Mucosa of rectum (tissue), 2 donors: ENCODE results near the gene MYLK.
A peak's percentile ranks its signal among the peaks of the same experiment; 100 is the strongest.
"Not testable (repeated sequence)": the region's sequence is repeated elsewhere in the genome, so short reads cannot be mapped to it uniquely, and the experiment has no call there.

Source experiments
- H3K27ac ChIP-seq, 2 donors: one replicate each; pipeline ENCODE4 v1.7.0; 2013; ENCODE audit warnings: inconsistent platforms in 2 of 2, low read depth in 2 of 2, low read length in 2 of 2
- H3K27me3 ChIP-seq, 2 donors: one replicate each; pipeline ENCODE4 v1.7.0; 2013; ENCODE audit warnings: low read length in 2 of 2; ENCODE audit not compliant: control insufficient read depth in 2 of 2, insufficient read depth in 2 of 2
- H3K36me3 ChIP-seq, 2 donors: one replicate each; pipeline ENCODE4 v1.7.0; 2013; ENCODE audit warnings: low read length in 2 of 2; ENCODE audit not compliant: control insufficient read depth in 2 of 2, insufficient read depth in 2 of 2
- H3K4me1 ChIP-seq, 2 donors: one replicate each; pipeline ENCODE4 v1.7.0; 2013; ENCODE audit warnings: low read length in 2 of 2, mild to moderate bottlenecking in 1 of 2; ENCODE audit not compliant: control insufficient read depth in 2 of 2, insufficient read depth in 2 of 2
- H3K4me3 ChIP-seq, 2 donors: one replicate each; pipeline ENCODE4 v1.7.0; 2013; ENCODE audit warnings: low read length in 2 of 2
- H3K9ac ChIP-seq, 2 donors: one replicate each; pipeline ENCODE4 v1.7.0; 2013; ENCODE audit warnings: low read length in 2 of 2, low read depth in 1 of 2, mild to moderate bottlenecking in 1 of 2
- H3K9me3 ChIP-seq, 2 donors: one replicate each; pipeline ENCODE4 v1.7.0; 2013; ENCODE audit warnings: low read length in 2 of 2; ENCODE audit not compliant: control insufficient read depth in 2 of 2
- donor health status: healthy.
- donor health status: Normal muscosa, but diverticular disease.

MYLK gene

DNA sequence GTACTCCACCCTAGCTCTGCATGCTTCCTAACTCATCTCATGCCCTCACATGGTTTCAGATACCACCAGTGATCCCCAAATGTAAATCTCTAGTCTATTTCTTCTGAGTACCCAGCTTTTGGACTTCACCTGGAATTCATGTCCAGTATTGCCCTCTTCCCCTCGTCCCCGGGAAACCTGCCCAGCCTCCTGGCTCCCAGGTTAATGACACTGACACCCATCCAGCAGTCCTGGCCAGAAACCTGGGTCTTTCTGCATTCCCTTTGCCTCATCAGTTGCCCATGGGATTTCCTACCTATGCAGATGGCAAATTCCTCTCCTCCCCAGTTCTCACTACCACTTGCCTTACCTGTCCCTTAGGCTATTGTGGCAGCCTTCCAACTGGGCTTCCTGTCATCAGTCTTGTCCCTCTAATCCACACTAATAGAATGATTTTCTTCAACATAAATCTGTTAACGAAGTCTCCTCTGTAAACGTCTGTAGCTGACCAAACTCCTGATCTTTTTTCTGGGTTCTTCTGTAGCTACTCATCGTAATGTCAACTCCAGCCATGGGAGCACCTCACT, 15.3 kb upstream of the MYLK start:
- no peaks in the 10 kb centered on the region for H3K36me3 ChIP-seq
- H3K4me1 ChIP-seq: no peaks in the 10 kb centered on the region
- H3K27ac ChIP-seq: no peak overlapping the region
- no peaks in the 10 kb centered on the region for H3K9me3 ChIP-seq
- no peak overlapping the region for H3K9ac ChIP-seq
- no peaks in the 10 kb centered on the region for H3K27me3 ChIP-seq
- no peak overlapping the region for H3K4me3 ChIP-seq

DNA sequence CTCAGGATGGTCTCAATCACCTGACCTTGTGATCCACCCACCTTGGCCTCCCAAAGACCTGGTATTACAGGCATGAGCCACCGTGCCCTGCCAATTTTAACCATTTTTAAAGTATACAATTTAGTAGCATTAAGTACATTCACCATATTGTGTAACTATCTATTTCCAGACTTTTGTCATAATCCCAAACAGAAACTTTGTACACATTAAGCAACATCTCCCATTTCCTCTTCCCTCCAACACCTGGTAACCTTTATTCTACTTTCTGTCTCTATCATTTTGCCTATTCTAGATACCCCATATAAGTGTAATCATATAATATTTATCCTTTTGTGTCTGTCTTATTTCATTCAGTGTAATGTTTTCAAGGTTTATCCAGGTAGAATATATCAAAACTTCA, 8.9 kb upstream of the MYLK start:
- Histone ChIP-seq H3K4me3 (no peak overlapping the region), H3K27ac (no peak overlapping the region), H3K36me3 (no peaks in the 10 kb centered on the region), H3K4me1 (no peaks in the 10 kb centered on the region), H3K9me3 (peaks cover 0 to 4% of the 10 kb centered on the region in 2 donors), H3K27me3 (no peaks in the 10 kb centered on the region), H3K9ac (no peak overlapping the region)

DNA sequence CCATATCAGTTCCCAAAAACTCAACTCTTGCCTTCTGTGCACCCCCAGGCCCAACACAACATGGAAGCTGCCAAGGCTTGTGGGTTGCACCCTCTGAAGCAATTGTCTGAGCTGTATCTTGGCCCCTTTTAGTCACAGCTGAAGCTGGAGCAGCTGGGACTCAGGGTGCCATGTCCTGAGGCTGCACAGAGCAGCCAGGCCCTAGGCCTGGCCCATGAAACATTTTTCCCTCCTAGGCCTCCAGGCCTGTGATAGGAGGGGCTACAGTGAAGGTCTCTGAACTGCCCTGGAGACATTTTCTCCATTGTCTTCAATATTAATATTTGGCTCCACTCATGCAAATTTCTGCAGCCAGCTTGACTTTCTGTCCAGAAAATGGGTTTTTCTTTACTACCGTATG, 8.1 kb upstream of the MYLK start:
- Histone ChIP-seq H3K27ac (no peak overlapping the region), H3K4me1 (no peaks in the 10 kb centered on the region), H3K9me3 (peaks cover 0 to 4% of the 10 kb centered on the region in 2 donors), H3K27me3 (no peaks in the 10 kb centered on the region), H3K9ac (no peak overlapping the region), H3K4me3 (no peak overlapping the region), H3K36me3 (no peaks in the 10 kb centered on the region)

DNA sequence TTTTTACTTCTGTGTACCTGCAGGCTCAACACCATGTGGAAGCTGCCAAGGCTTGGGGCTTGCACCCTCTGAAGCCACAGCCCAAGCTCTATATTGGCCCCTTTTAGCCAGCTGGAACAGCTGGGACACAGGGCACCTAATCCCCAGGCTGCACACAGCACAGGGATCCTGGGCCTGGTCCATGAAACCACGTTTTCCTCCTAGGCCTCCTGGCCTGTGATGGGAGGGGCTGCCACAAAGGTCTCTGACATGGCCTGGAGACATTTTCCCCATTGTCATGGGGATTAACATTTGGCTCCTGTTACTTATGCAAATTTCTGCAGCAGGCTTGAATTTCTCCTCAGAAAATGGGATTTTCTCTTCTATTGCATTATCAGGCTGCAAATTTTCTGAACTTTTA, 6.9 kb upstream of the MYLK start:
- not testable (repeated sequence) for H3K9ac ChIP-seq, H3K4me3 ChIP-seq, H3K36me3 ChIP-seq, H3K9me3 ChIP-seq, H3K27me3 ChIP-seq, H3K4me1 ChIP-seq, H3K27ac ChIP-seq

DNA sequence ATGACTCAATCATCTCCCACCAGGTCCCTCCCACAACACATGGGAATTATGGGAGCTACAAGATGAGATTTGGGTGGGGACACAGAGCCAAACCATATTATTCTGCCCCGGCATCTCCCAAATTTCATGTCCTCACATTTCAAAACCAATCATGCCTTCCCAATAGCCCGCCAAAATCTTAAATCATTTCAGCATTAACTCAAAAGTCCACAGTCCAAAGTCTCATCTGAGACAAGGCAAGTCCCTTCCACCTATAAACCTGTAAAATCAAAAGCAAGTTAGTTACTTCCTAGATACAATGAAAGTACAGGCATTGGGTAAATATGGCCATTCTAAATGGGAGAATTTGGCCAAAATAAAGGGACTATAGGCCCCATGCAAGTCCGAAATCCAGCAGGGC, 6.0 kb upstream of the MYLK start:
- not testable (repeated sequence) for H3K4me1 ChIP-seq, H3K9me3 ChIP-seq, H3K9ac ChIP-seq, H3K36me3 ChIP-seq, H3K27me3 ChIP-seq, H3K4me3 ChIP-seq, H3K27ac ChIP-seq

DNA sequence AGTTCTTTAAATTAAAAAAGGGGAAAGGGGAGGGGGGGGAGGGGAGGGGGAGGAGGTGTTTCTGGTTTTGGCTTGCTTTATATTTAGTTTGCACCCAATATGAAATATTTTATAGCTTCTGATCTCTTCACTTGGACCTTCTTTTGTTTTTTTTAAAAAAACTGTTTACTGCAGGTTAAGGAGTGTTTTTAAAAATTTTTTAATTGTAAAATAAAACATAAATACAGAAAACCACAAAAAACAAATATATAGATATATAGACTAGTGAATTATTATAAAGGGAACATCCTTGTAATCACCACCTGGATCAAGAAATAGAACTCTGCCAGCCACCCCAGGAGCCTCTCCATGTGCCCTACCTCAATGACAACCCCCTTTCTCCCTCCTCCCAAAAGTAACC, 861 bp upstream of the MYLK start:
- H3K4me1 ChIP-seq: peaks cover 4 to 8% of the 10 kb centered on the region in 2 donors
- peaks cover 0 to 15% of the 10 kb centered on the region in 2 donors for H3K27me3 ChIP-seq
- no peak overlapping the region for H3K9ac ChIP-seq
- H3K27ac ChIP-seq: no peak overlapping the region
- no peaks in the 10 kb centered on the region for H3K9me3 ChIP-seq
- H3K4me3 ChIP-seq: no peak overlapping the region
- no peaks in the 10 kb centered on the region for H3K36me3 ChIP-seq

DNA sequence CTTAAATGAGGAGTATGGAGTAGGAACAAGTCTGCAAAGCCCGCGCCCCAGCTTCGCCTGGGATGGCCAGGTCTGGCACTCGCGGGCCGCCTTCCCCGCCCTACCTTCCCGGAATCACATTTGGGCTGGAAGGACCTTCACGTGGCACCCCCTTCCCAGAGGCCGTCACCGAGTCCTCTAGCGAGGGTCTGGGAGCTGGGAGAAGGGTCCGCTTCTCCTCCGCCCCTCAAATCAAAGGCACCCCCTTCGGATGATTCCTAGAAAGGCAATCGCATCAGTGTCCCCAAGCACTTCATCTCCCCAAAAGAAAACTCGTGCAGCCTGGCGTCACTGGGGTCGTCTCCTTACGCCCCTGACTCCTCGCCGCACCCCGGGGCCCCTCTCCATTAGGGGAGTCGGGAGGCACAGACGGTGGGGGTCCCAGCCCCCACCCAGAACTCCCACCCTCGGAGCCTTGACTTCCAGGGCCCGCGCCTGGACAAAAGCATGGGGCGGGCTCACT, 380 bp downstream of the MYLK start:
- Histone ChIP-seq H3K27me3 (peaks cover 0 to 15% of the 10 kb centered on the region in 2 donors), H3K9me3 (no peaks in the 10 kb centered on the region), H3K4me1 (peaks cover 4 to 8% of the 10 kb centered on the region in 2 donors), H3K27ac (no peak overlapping the region), H3K36me3 (no peaks in the 10 kb centered on the region), H3K4me3 (peak overlapping the region; percentile 56 to 58), H3K9ac (peak overlapping the region in 1 of 2 donors; percentile 40)

DNA sequence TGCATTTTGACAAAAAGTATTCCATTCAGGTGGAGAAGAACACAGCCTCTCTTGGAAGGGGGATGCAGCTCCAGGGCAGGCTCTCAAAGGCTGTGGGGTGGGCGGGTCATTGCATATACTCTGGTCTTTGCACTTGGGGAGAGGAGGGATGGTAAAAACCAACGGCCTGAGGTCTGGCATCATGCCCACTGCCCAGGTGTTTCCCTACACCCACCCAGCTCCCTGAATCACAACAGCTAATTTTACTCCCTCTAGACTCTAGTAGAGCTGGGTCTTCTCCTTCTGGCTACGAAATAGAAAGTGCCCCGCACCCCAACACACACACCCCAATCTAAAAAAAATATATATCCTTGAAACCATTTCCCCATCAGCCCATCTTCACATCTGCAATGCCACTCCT, 1.0 kb downstream of the MYLK start:
- Histone ChIP-seq H3K27ac (no peak overlapping the region), H3K9me3 (no peaks in the 10 kb centered on the region), H3K4me3 (peak overlapping the region in 1 of 2 donors; percentile 56), H3K27me3 (peaks cover 0 to 15% of the 10 kb centered on the region in 2 donors), H3K36me3 (no peaks in the 10 kb centered on the region), H3K4me1 (peaks cover 4 to 8% of the 10 kb centered on the region in 2 donors), H3K9ac (no peak overlapping the region)

DNA sequence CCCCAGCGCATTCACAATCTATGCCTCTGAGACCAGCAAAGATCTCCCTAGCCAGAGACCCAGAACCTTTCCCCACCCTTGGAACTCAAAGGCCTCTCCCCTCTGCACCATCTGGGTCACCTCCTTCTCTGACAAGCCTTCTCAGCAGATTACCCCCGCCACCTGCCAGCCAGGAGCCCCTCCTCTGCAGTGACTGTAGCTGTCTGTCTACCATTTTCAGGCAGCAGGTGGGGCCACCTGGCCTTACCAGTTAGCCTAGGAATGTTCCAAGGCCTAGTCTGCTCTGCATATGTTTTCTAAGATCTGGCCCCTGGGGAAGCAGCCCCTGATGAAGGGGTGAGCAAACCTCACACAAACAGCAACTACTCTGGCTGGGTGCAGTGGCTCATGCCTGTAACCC, 2.4 kb downstream of the MYLK start:
- no peaks in the 10 kb centered on the region for H3K9me3 ChIP-seq
- H3K4me1 ChIP-seq: peaks cover 4 to 8% of the 10 kb centered on the region in 2 donors
- H3K27me3 ChIP-seq: peaks cover 0 to 15% of the 10 kb centered on the region in 2 donors
- H3K9ac ChIP-seq: no peak overlapping the region
- H3K36me3 ChIP-seq: no peaks in the 10 kb centered on the region
- H3K4me3 ChIP-seq: no peak overlapping the region
- no peak overlapping the region for H3K27ac ChIP-seq

DNA sequence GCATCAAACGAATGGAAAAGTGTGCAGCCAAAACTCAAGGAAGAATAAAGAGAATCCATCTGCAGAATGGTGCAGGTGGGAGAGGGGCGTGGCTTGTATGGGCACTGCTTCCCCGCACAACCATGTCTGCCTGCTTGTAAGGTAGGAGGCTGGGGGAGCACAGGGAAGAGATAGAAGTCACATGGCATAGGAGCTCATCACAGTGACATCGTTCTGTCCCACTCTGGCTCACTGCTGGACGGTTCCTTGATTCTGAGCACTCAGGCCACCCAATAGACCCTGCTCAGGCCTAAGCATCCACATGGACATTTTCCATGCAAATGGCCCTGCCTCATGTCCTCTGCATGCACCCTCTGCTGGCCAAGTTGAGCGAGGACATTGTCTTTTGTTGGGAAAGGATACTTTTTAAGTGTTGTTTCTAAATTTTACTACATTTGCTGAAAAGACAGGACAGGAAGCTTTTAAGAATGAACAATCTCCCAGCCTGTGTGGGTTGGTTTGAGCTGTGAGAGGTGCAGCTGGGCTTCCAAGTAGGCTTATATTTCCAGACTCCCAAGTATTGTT, 3.1 kb downstream of the MYLK start:
- no peak overlapping the region for H3K27ac ChIP-seq
- H3K9ac ChIP-seq: no peak overlapping the region
- H3K4me3 ChIP-seq: no peak overlapping the region
- no peaks in the 10 kb centered on the region for H3K36me3 ChIP-seq
- H3K4me1 ChIP-seq: peaks cover 4 to 8% of the 10 kb centered on the region in 2 donors
- H3K27me3 ChIP-seq: peaks cover 0 to 15% of the 10 kb centered on the region in 2 donors
- H3K9me3 ChIP-seq: no peaks in the 10 kb centered on the region
